GM21619 (cell line): ENCODE results near the gene OSGEP.

ENCODE experiments used
- ATAC-seq: cut with Tn5 transposase; IDR thresholded peaks from one replicate; pipeline ENCODE4 v1.9.1; 2021; ENCODE audit not compliant: unreplicated experiment

OSGEP gene

GRCh38 chr14:20454516-20455354 lies at the start of gene OSGEP, which contains the start of gene APEX1:
Gene OSGEP (minus strand): TSS chr14:20454812. CDS start chr14:20454683, 129 bp downstream.
Gene APEX1 (plus strand): TSS chr14:20455226. CDS start chr14:20455646, 420 bp downstream.
- peak; percentile 83 for ATAC-seq

- no peak for ATAC-seq
Measured at GRCh38 chr14:20503898-20504297, 49.3 kb upstream of the OSGEP start.

GRCh38 chr14:20501346-20501745 lies 46.7 kb upstream of the OSGEP start:
- no peak for ATAC-seq

GRCh38 chr14:20499881-20500280 lies 45.3 kb upstream of the OSGEP start:
- ATAC-seq: no peak

GRCh38 chr14:20499108-20499507 lies 44.5 kb upstream of the OSGEP start:
- ATAC-seq: no peak

- no peak for ATAC-seq
Measured at GRCh38 chr14:20498622-20499021, 44.0 kb upstream of the OSGEP start.

- ATAC-seq: no peak
Measured at GRCh38 chr14:20494935-20495766, 40.5 kb upstream of the OSGEP start.

GRCh38 chr14:20493634-20494033 lies 39.0 kb upstream of the OSGEP start:
- no peak for ATAC-seq

GRCh38 chr14:20492486-20492885 lies 37.9 kb upstream of the OSGEP start:
- no peak for ATAC-seq

- no peak for ATAC-seq
Measured at GRCh38 chr14:20490563-20490962, 36.0 kb upstream of the OSGEP start.

- peak; percentile 34 for ATAC-seq
Measured at GRCh38 chr14:20489093-20489994, 34.7 kb upstream of the OSGEP start.

GRCh38 chr14:20487396-20487725 lies 32.7 kb upstream of the OSGEP start:
- no peak for ATAC-seq

- ATAC-seq: no peak
Measured at GRCh38 chr14:20486684-20487395, 32.2 kb upstream of the OSGEP start.

- no peak for ATAC-seq
Measured at GRCh38 chr14:20485900-20486299, 31.3 kb upstream of the OSGEP start.

GRCh38 chr14:20482382-20482781 lies 27.8 kb upstream of the OSGEP start:
- ATAC-seq: no peak

- ATAC-seq: no peak
Measured at GRCh38 chr14:20478894-20479293, 24.3 kb upstream of the OSGEP start.

GRCh38 chr14:20477211-20477876 lies 22.7 kb upstream of the OSGEP start:
- ATAC-seq: no peak

GRCh38 chr14:20476776-20477175 lies 22.2 kb upstream of the OSGEP start:
- no peak for ATAC-seq

GRCh38 chr14:20472536-20473169 lies 18.0 kb upstream of the OSGEP start:
- no peak for ATAC-seq

- no peak for ATAC-seq
Measured at GRCh38 chr14:20470603-20470901, 15.9 kb upstream of the OSGEP start.
